Testis (tissue), 3 donors: ENCODE results near the gene TULP4. TPM values are rescaled to one million over a fixed set of nuclear protein-coding genes. Genes with fewer than 3 reads are reported as not detected.

Source experiments
- DNase-seq: peaks from one replicate; pipeline ENCODE4 v3.0.0-alpha.2; 2019
- H3K27ac ChIP-seq, 2 donors: fragments of 200-600 bp; sonication (generic); one replicate each; pipeline ENCODE4 v1.5.1; 2019
- H3K27me3 ChIP-seq: fragments of 200-600 bp; sonication (generic); one replicate; pipeline ENCODE4 v1.5.1; 2019
- H3K36me3 ChIP-seq: fragments of 200-600 bp; sonication (generic); one replicate; pipeline ENCODE4 v1.5.1; 2017; ENCODE audit warnings: low read depth; ENCODE audit errors: missing control alignments
- H3K4me1 ChIP-seq: fragments of 200-600 bp; sonication (generic); one replicate; pipeline ENCODE4 v1.5.1; 2019
- H3K4me3 ChIP-seq, 2 donors: fragments of 200-600 bp; sonication (generic); one replicate each; pipeline ENCODE4 v1.5.1; 2017 to 2019
- H3K9me3 ChIP-seq: fragments of 200-600 bp; sonication (generic); one replicate; pipeline ENCODE4 v1.5.1; 2017
- CTCF ChIP-seq, 3 experiments: fragments of 450-650 bp in 2 of 3; fragments of 200-600 bp in 1 of 3; sonication (generic) in 1 of 3; IDR thresholded peaks; one replicate each; pipeline ENCODE4 v1.5.1; 2016 to 2019; ENCODE audit warnings: antibody characterized with exemption in 3 of 3, mild to moderate bottlenecking in 2 of 3, moderate library complexity in 1 of 3
- POLR2A ChIP-seq: fragments of 450-650 bp; IDR thresholded peaks from one replicate; pipeline ENCODE4 v1.6.1; 2017; ENCODE audit warnings: antibody characterized with exemption, mild to moderate bottlenecking, moderate library complexity
- WGBS, 2 donors: methylation state at CpG; one replicate each; pipeline ENCODE4 v1.1.5; 2018; 5-methylcytosine and 5-hydroxymethylcytosine counted together
- intact Hi-C: fragments of 100-400 bp; cut with DNase I; formaldehyde crosslinking; loops from one replicate; pipeline ENCODE4 v1.15.1; 2023; ENCODE audit warnings: low total_unique reads
- polyA plus RNA-seq: library from polyadenylated mRNA; stranded (reverse); fragments of 350-450 nt; fragmentation: Illumina TruSeq; extraction: RNeasy Lipid Tissue Mini Kit (QIAGEN cat#74804); gene quantifications from one replicate; pipeline ENCODE4 v1.2.3, GENCODE V29; 2014; ENCODE audit warnings: low read depth, low replicate concordance; ENCODE audit not compliant: insufficient read depth
- total RNA-seq, 2 donors: library from RNA; depleted of rRNA; stranded (reverse); fragments of >200 nt; gene quantifications; one replicate each; pipeline ENCODE4 v1.2.3, GENCODE V29; 2016

The TULP4 gene
- total and polyA plus RNA-seq, 3 donors from 2014 or later, result 18.0 to 211 (median 116) TPM

- Histone ChIP-seq H3K4me1 (peaks cover 3% of the 10 kb centered on the region), H3K27me3 (no peaks in the 10 kb centered on the region), H3K4me3 (no peak overlapping the region), H3K9me3 (no peaks in the 10 kb centered on the region), H3K27ac (no peak overlapping the region), H3K36me3 (no peaks in the 10 kb centered on the region)
- no peak for DNase-seq
- TF ChIP-seq CTCF (IDR thresholded peaks at IDR 0.05), result no peak
- no peak for TF ChIP-seq POLR2A
- intact Hi-C loops, result no loop called here
- WGBS, 2 donors, result 52 to 57% methylated on average over 2 of the region's 2 CpGs
Measured at GRCh38 chr6:158268361-158269147, 43.7 kb upstream of the TULP4 start.

- DNase-seq, result no peak
- 55 to 87% methylated on average over 3 of the region's 3 CpGs for whole genome bisulfite sequencing, 2 donors
- Histone ChIP-seq H3K36me3 (no peaks in the 10 kb centered on the region), H3K4me3 (no peak overlapping the region), H3K27me3 (no peaks in the 10 kb centered on the region), H3K27ac (no peak overlapping the region), H3K9me3 (no peaks in the 10 kb centered on the region), H3K4me1 (peaks cover 3% of the 10 kb centered on the region)
- intact Hi-C loops, result no loop called here
- TF ChIP-seq CTCF (IDR thresholded peaks at IDR 0.05) (no peak), POLR2A (no peak)
Measured at GRCh38 chr6:158269657-158270056, 42.6 kb upstream of the TULP4 start.

- Histone ChIP-seq H3K36me3 (no peaks in the 10 kb centered on the region), H3K4me1 (peaks cover 3% of the 10 kb centered on the region), H3K9me3 (no peaks in the 10 kb centered on the region), H3K4me3 (no peak overlapping the region), H3K27me3 (no peaks in the 10 kb centered on the region), H3K27ac (no peak overlapping the region)
- DNase-seq, result no peak
- TF ChIP-seq POLR2A (no peak), CTCF (IDR thresholded peaks at IDR 0.05) (no peak)
- WGBS, 2 donors, result 91 to 94% methylated on average over 11 of the region's 11 CpGs
- intact Hi-C loops, result no loop called here
Measured at GRCh38 chr6:158270389-158271127, 41.7 kb upstream of the TULP4 start.

GRCh38 chr6:158272324-158272723, 39.9 kb upstream of the TULP4 start:
- H3K27ac ChIP-seq, result no peak overlapping the region
- TF ChIP-seq CTCF (IDR thresholded peaks at IDR 0.05), result no peak
- TF ChIP-seq POLR2A, result no peak

More at GRCh38 chr6:158272324-158272723, 39.9 kb upstream of the TULP4 start:
- Histone ChIP-seq H3K36me3 (no peaks in the 10 kb centered on the region), H3K4me3 (no peak overlapping the region), H3K9me3 (no peaks in the 10 kb centered on the region), H3K27me3 (no peaks in the 10 kb centered on the region), H3K4me1 (peaks cover 3% of the 10 kb centered on the region)
- no peak for DNase-seq
- intact Hi-C loops, result no loop called here
- WGBS, 2 donors, result 44 to 68% methylated on average over 1 of the region's 1 CpG
